ENCODE data around the gene DCAF11.

DCAF11 gene

GRCh38 chr14:24093207-24093900, 21.2 kb upstream of the DCAF11 start:
- CTCF ChIA-PET: interaction anchor here (0.5 to 9.4 kb wide), 16 partner anchors 9 to 338 kb away, joined by 3 to 247 read pairs (median 4); partner anchors contain the start of genes DCAF11, IRF9 and NRL

GRCh38 chr14:24093901-24094840, 20.4 kb upstream of the DCAF11 start, which contains the start of gene PCK2:
Gene PCK2, plus strand, starts transcription at chr14:24094311. Its CDS starts 95 bp downstream, at chr14:24094406.
- CTCF ChIA-PET: interaction anchor here (0.6 to 9.4 kb wide), 9 partner anchors 9 to 222 kb away, joined by 3 to 247 read pairs (median 4); partner anchors contain the start of genes DCAF11, IRF9 and NRL
- peak; percentile 39; the same call in 1 of the 2 replicates for TF ChIP-seq ZNF394 (tag by site-specific recombination; IDR thresholded peaks at IDR 0.05; ENCODE audit: borderline replicate concordance)
- no peak for TF ChIP-seq ZNF548 (tag by site-specific recombination; IDR thresholded peaks at IDR 0.05)
- TF ChIP-seq KLF16 (tag by site-specific recombination; IDR thresholded peaks at IDR 0.05): peak; percentile 82
- peak; percentile 79; the same call in 1 of the 2 replicates for TF ChIP-seq ZNF239 (tag by site-specific recombination; IDR thresholded peaks at IDR 0.05)
- 0 out of 2 replicates have a peak, but pooled peaks have one; percentile 8 for TF ChIP-seq ZNF10 (tag by site-specific recombination; IDR thresholded peaks at IDR 0.05)
- TF ChIP-seq ZNF629 (tag by site-specific recombination; IDR thresholded peaks at IDR 0.05): 0 out of 2 replicates have a peak, but pooled peaks have one; percentile 34
- TF ChIP-seq BCL11B (tag by site-specific recombination; IDR thresholded peaks at IDR 0.05; ENCODE audit: low read depth): 0 out of 2 replicates have a peak, but pooled peaks have one; percentile 54
- peak; percentile 73; the same call in 1 of the 2 replicates for TF ChIP-seq ZSCAN23 (tag by site-specific recombination; IDR thresholded peaks at IDR 0.05)
- TF ChIP-seq KLF10 (tag by site-specific recombination; IDR thresholded peaks at IDR 0.05): peak; percentile 86
- TF ChIP-seq CTCF (tag by site-specific recombination; IDR thresholded peaks at IDR 0.05): peak; percentile 77
- TF ChIP-seq GLI4 (tag by site-specific recombination; IDR thresholded peaks at IDR 0.05): no peak
- no peak for TF ChIP-seq ZFP41 (tag by site-specific recombination; IDR thresholded peaks at IDR 0.05; ENCODE audit: borderline replicate concordance)

More at GRCh38 chr14:24093207-24093900, 21.2 kb upstream of the DCAF11 start:
- Histone ChIP-seq H3K4me3 (ENCODE audit: low read depth, low read length) (no peak overlapping the region), H3K9me3 (ENCODE audit: control insufficient read depth, insufficient read depth, low read depth, low read length) (no peaks in the 10 kb centered on the region), H3K27ac (ENCODE audit: extremely low read depth, low read depth, low read length) (peak overlapping the region; percentile 54; the same call in 1 of the 2 replicates), H3K36me3 (ENCODE audit: control insufficient read depth in 2 of 2, insufficient read depth in 1 of 2, low read length in 2 of 2) (peaks cover 0 to 12% of the 10 kb centered on the region in 2 experiments; a peak in 1 of 3 replicates), H3K4me1 (ENCODE audit: control insufficient read depth, insufficient read depth, low read length) (peaks cover 3% of the 10 kb centered on the region; the same call in 1 of the 2 replicates)
- POLR2A ChIA-PET: interaction anchor here (0.6 to 4.2 kb wide), 27 partner anchors 8 to 178 kb away, joined by 3 to 64 read pairs (median 4); partner anchors contain the start of genes CARMIL3, CHMP4A, DCAF11 and DHRS4
- 0 out of 2 replicates have a peak, but pooled peaks have one; percentile 49 for TF ChIP-seq ZNF785 (tag by site-specific recombination; IDR thresholded peaks at IDR 0.05)
- peak; percentile 65; the same call in 1 of the 2 replicates for TF ChIP-seq ZNF394 (tag by site-specific recombination; IDR thresholded peaks at IDR 0.05; ENCODE audit: borderline replicate concordance)
- no peak for TF ChIP-seq ZFHX2 (tag by site-specific recombination; conservative IDR thresholded peaks at IDR 0.05)
- TF ChIP-seq ZNF335 (tag by site-specific recombination; conservative IDR thresholded peaks at IDR 0.05): peak; percentile 51; the same call in 1 of the 2 replicates
- TF ChIP-seq ZBTB44 (tag by site-specific recombination; IDR thresholded peaks at IDR 0.05): no peak
- TF ChIP-seq MZF1 (tag by site-specific recombination; IDR thresholded peaks at IDR 0.05; ENCODE audit: borderline replicate concordance): peak; percentile 78; the same call in 1 of the 2 replicates
- no peak for TF ChIP-seq PRDM1 (tag by site-specific recombination; IDR thresholded peaks at IDR 0.05)
- no peak for TF ChIP-seq KLF10 (tag by site-specific recombination; IDR thresholded peaks at IDR 0.05)
- peak; percentile 42; the same call in 1 of the 2 replicates for TF ChIP-seq ZBTB21 (tag by site-specific recombination; IDR thresholded peaks at IDR 0.05)
- TF ChIP-seq ZBTB20 (tag by site-specific recombination; IDR thresholded peaks at IDR 0.05): peak; percentile 98
- no peak for TF ChIP-seq ZNF404 (tag by site-specific recombination; IDR thresholded peaks at IDR 0.05)
- TF ChIP-seq PRDM10 (tag by site-specific recombination; IDR thresholded peaks at IDR 0.05): peak; percentile 98

More at GRCh38 chr14:24093901-24094840, 20.4 kb upstream of the DCAF11 start, which contains the start of gene PCK2:
- H3K27ac ChIP-seq (ENCODE audit: extremely low read depth, low read depth, low read length): peak within 1 kb of the TSS; percentile 87
- H3K4me1 ChIP-seq (ENCODE audit: control insufficient read depth, insufficient read depth, low read length): peaks cover 3% of the 10 kb centered on the region; the same call in 1 of the 2 replicates
- POLR2A ChIA-PET: interaction anchor here (0.6 to 4.2 kb wide), 27 partner anchors 8 to 177 kb away, joined by 3 to 64 read pairs (median 4); partner anchors contain the start of genes CARMIL3, CHMP4A, DCAF11 and DHRS4
- peak within 1 kb of the TSS; percentile 81 for H3K4me3 ChIP-seq (ENCODE audit: low read depth, low read length)
- no peaks in the 10 kb centered on the region for H3K9me3 ChIP-seq (ENCODE audit: control insufficient read depth, insufficient read depth, low read depth, low read length)
- peaks cover 0 to 20% of the 10 kb centered on the region in 2 experiments; a peak in 1 of 3 replicates for H3K36me3 ChIP-seq (ENCODE audit: control insufficient read depth in 2 of 2, insufficient read depth in 1 of 2, low read length in 2 of 2)
